Body of pancreas (tissue), 4 donors: Measurements from ENCODE around the gene RECK. TPM values are rescaled to one million over a fixed set of nuclear protein-coding genes. Genes with fewer than 3 reads are reported as not detected.
A peak's percentile ranks its signal among the peaks of the same experiment; 100 is the strongest.
"Not testable (repeated sequence)": the region's sequence is repeated elsewhere in the genome, so short reads cannot be mapped to it uniquely, and the experiment has no call there.

Experiments used
- ATAC-seq: fragments of 150-250 bp; one replicate; pipeline ENCODE4 v1.9.1; 2016
- DNase-seq, 4 donors: peaks; one replicate each; pipeline ENCODE4 v3.0.0-alpha.2; 2019
- H3K27ac ChIP-seq, 4 donors: fragments of 200-600 bp; sonication (generic); 1 replicate in 3 of 4; 2 replicates in 1 of 4; pipeline versions ENCODE4 v1.5.1 to v1.6.1; 2016 to 2019; ENCODE audit warnings: mild to moderate bottlenecking in 1 of 4, mixed read lengths in 1 of 4, moderate library complexity in 1 of 4
- H3K27me3 ChIP-seq, 2 donors: fragments of 200-600 bp; sonication (generic); one replicate each; pipeline ENCODE4 v1.6.0; 2016; ENCODE audit warnings: mild to moderate bottlenecking in 1 of 2
- H3K36me3 ChIP-seq, 2 donors: fragments of 200-600 bp; sonication (generic); replicated peaks in 1 of 2; 2 replicates each; pipeline ENCODE4 v1.5.1; 2016; ENCODE audit warnings: low read depth in 2 of 2; ENCODE audit not compliant: insufficient read depth in 1 of 2
- H3K4me1 ChIP-seq: fragments of 200-600 bp; sonication (generic); one replicate; pipeline ENCODE4 v1.6.0; 2016
- H3K4me3 ChIP-seq, 2 donors: fragments of 200-600 bp; sonication (generic); 1 replicate in 1 of 2; 2 replicates in 1 of 2; pipeline ENCODE4 v1.5.1; 2016 to 2019
- H3K9me3 ChIP-seq, 3 donors: fragments of 200-600 bp; sonication (generic); 1 replicate in 2 of 3; 2 replicates in 1 of 3; pipeline ENCODE4 v1.5.1; 2016
- CTCF ChIP-seq, 7 experiments: fragments of 450-650 bp in 4 of 7; fragments of 200-600 bp in 3 of 7; sonication (generic) in 3 of 7; IDR thresholded peaks; one replicate each; pipeline ENCODE4 v1.5.1; 2016 to 2019; ENCODE audit warnings: antibody characterized with exemption in 7 of 7
- POLR2A ChIP-seq, 3 donors: fragments of 450-650 bp; IDR thresholded peaks; one replicate each; pipeline ENCODE4 v1.6.1; 2016; ENCODE audit warnings: antibody characterized with exemption in 3 of 3, mild to moderate bottlenecking in 2 of 3
- WGBS, 2 donors: methylation state at CpG; one replicate each; pipeline ENCODE4 v1.1.5; 2017; 5-methylcytosine and 5-hydroxymethylcytosine counted together
- intact Hi-C: fragments of 100-400 bp; cut with DNase I; formaldehyde crosslinking; loops from one replicate; pipeline ENCODE4 v1.15.1; 2023
- total RNA-seq, 2 donors: library from RNA; depleted of rRNA; stranded (reverse); fragments of >200 nt; gene quantifications; one replicate each; pipeline ENCODE4 v1.1.0, GENCODE V29; 2016

RECK gene
- total RNA-seq = 1 to 10 TPM; 2.6 to 7.0 TPM

- ATAC-seq (peak; percentile 94), DNase-seq (peak; percentile 80 to 90 (median 83))
- Histone ChIP-seq H3K27me3 (no peaks in the 10 kb centered on the region), H3K36me3 (no peaks in the 10 kb centered on the region), H3K4me1 (peaks cover 14% of the 10 kb centered on the region), H3K4me3 (peak within 1 kb of the TSS; percentile 23 to 82), H3K9me3 (no peaks in the 10 kb centered on the region), H3K27ac (peak within 1 kb of the TSS in 3 of 4 donors; percentile 19 to 51 (median 41))
- intact Hi-C loops = no loop called here
- WGBS, 2 donors = 0 to 10% methylated on average over 2 to 62 of the region's 77 CpGs
- TF ChIP-seq CTCF (IDR thresholded peaks at IDR 0.05) (no peak), POLR2A (IDR thresholded peaks at IDR 0.05) (peak in 1 of 3 donors; percentile 46)
Measured at GRCh38 chr9:36036780-36037548, at the start of gene RECK. TSS of gene RECK (plus strand) at chr9:36036913. CDS start at chr9:36036999, 86 bp downstream.

- Histone ChIP-seq H3K9me3 (no peaks in the 10 kb centered on the region), H3K27me3 (no peaks in the 10 kb centered on the region), H3K4me1 (peaks cover 4% of the 10 kb centered on the region), H3K27ac (no peak overlapping the region), H3K4me3 (no peak overlapping the region), H3K36me3 (no peaks in the 10 kb centered on the region)
- DNase-seq (no peak), ATAC-seq (no peak)
- intact Hi-C loops = no loop called here
- WGBS, 2 donors = 72 to 77% methylated on average over 3 of the region's 3 CpGs
- TF ChIP-seq POLR2A (IDR thresholded peaks at IDR 0.05) (no peak), CTCF (IDR thresholded peaks at IDR 0.05) (no peak)
Measured at GRCh38 chr9:35990155-35990554, 46.6 kb upstream of the RECK start.

- H3K9me3 ChIP-seq, H3K4me1 ChIP-seq, H3K36me3 ChIP-seq, ATAC-seq, H3K27me3 ChIP-seq, H3K4me3 ChIP-seq, DNase-seq, intact Hi-C loops, H3K27ac ChIP-seq: not testable (repeated sequence)
- WGBS, 2 donors = 90 to 94% methylated on average over 3 of the region's 3 CpGs
Measured at GRCh38 chr9:35993136-35993535, 43.6 kb upstream of the RECK start.

GRCh38 chr9:35993976-35994720 is 42.6 kb upstream of the RECK start:
- intact Hi-C loops = no loop called here
- no peak for TF ChIP-seq CTCF (IDR thresholded peaks at IDR 0.05)
- no peak for TF ChIP-seq POLR2A (IDR thresholded peaks at IDR 0.05)
- peaks cover 4% of the 10 kb centered on the region for H3K4me1 ChIP-seq
- no peaks in the 10 kb centered on the region for H3K36me3 ChIP-seq
- no peak overlapping the region for H3K27ac ChIP-seq
- no peak overlapping the region for H3K4me3 ChIP-seq
- WGBS, 2 donors = 58 to 87% methylated on average over 5 of the region's 5 CpGs
- peaks cover 0 to 6% (median 0%) of the 10 kb centered on the region in 3 donors for H3K9me3 ChIP-seq
- no peak for ATAC-seq
- no peaks in the 10 kb centered on the region for H3K27me3 ChIP-seq
- DNase-seq = no peak

GRCh38 chr9:35994959-35995358 is 41.8 kb upstream of the RECK start:
- WGBS, 2 donors = 22 to 30% methylated on average over 2 of the region's 2 CpGs
- peaks cover 4% of the 10 kb centered on the region for H3K4me1 ChIP-seq
- DNase-seq (peak in 1 of 4 donors; percentile 27), ATAC-seq (no peak)
- peak overlapping the region in 1 of 4 donors; percentile 9 for H3K27ac ChIP-seq
- TF ChIP-seq CTCF (IDR thresholded peaks at IDR 0.05) (no peak), POLR2A (IDR thresholded peaks at IDR 0.05) (no peak)
- H3K4me3 ChIP-seq = no peak overlapping the region
- no peaks in the 10 kb centered on the region for H3K27me3 ChIP-seq
- intact Hi-C loops = no loop called here
- H3K9me3 ChIP-seq = peaks cover 0 to 6% (median 0%) of the 10 kb centered on the region in 3 donors
- H3K36me3 ChIP-seq = no peaks in the 10 kb centered on the region
